ENCODE data around the gene SCYGR5.
"Not testable (repeated sequence)": the region's sequence is repeated elsewhere in the genome, so short reads cannot be mapped to it uniquely, and the experiment has no call there.

Gene SCYGR5

DNA sequence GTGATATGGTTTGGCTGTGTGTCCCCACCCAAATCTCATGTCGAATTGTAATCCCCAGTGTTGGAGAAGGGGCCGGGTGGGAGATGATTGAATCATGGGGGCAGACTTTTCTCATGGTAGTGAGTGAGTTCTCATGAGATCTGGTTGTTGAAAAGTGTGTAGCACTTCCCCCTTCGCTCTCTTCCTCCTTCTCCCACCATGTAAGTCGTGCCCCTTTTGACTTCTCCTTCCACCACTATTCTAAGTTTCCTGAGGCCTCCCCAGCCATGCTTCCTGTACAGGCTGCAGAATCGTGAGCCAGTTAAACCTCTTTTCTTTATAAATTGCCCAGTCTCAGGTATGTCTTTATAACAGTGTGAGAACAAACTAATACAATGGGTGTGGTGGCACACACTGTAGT is 7.0 kb downstream of the SCYGR5 start:
- not testable (repeated sequence) for DNase-seq (ENCODE audit: low read depth in 2 of 2)

DNA sequence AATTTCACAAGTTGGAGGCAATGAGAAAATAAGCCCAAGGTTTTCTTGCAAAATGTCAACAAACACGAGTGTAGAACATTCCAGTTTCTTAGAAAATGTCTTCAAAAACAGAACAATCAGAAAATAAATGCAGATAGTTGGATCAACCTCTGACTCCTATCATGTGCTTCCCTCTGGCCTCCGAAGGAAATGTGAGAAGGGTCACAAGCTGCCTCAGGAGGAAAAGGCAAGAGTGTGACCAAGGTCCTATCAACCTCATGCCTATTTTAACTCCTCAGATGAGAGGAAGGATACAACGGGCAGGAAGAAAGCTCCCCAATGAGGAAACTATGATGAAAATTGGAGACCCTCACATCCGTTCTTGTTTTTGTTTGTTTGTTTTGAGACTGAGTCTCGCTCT is 7.9 kb downstream of the SCYGR5 start:
- DNase-seq (ENCODE audit: low read depth in 2 of 2), result no peak

DNA sequence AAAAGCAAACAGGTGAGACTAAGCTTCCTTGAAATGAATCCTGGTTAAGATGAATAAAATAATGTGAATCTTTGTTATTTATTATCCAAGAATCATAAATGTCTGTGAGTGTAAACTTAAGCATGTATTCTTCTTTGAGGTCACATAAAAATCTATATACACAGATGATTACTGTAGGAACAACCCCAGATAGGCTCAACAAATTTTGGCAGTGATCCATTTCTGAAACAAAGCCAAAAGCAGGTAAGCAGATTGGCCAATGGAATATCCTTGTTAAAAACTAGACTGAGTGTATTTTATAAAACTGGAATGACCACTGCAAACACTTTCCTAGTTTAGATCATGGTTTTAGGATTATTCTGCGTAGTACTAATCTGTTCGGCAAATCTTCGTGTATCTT is 11.3 kb downstream of the SCYGR5 start:
- no peak for DNase-seq (ENCODE audit: low read depth in 2 of 2)

DNA sequence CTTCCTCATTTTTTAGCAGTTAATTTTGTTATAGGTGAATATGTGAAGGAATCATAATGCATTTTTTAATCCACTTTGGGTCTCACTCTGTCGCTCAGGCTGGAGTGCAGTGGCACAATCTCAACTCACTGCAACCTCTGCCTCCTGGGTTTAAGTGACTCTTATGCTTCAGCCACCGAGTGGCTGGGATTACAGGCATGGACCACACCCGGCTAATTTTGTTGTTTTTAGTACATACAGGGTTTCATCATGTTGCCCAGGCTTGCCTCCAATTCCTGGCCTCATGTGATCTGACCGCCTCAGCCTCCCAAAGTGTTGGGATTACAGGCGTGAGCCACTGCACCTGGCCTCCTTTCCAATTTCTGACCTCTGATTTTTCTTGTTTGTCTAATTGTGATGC is 17.7 kb downstream of the SCYGR5 start:
- no peak for DNase-seq (ENCODE audit: low read depth in 2 of 2)

DNA sequence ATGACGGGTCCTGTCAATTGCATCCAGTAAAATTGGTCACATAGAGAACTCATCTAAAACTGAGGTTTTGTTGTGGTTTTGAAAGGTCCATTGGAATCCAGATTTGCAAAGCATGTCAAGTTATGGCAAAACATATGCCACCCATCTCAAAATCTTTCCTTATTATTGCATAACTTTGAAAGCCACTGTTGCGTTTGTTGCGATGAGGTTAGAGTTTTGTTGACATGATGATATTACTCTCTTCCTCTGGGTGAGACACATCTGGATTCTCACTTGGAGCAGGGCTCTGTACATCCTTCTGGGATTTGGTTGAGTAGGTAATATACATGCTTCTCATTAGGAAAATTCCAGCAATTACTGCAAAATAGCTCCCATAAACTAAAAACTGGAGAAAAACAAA is 20.6 kb downstream of the SCYGR5 start:
- no peak for DNase-seq (ENCODE audit: low read depth in 2 of 2)

DNA sequence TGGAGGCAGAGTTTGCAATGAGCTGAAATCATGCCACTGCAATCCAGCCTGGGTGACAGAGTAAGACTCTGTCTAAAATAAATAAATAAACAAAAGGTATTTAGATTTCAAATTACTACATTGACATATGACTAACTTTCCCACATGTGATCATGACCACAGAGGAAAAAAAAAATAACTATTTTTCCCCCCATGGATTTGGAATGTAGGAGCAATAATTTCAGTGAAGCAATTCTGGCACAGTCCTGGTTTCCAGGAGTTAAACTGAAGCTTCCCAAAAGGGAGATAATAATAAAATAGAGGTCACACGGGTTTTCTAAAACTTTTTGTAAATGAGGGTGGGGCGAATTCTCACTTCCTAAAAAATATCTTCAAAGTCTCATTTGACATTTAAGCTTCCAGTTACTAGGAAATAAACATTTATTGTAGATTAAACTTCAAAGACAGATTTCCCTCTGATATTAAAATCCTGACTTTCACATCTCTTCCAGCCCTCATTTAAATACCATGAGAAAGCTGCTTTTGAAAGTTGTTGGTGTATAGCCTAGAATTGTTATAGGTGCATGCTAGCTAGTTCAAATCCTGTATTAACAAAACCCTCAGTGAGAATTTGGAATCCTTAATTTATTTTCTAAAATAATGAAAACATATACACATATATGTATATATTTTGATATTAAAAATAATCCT is 30.5 kb downstream of the SCYGR5 start:
- DNase-seq (ENCODE audit: low read depth in 2 of 2), result no peak

DNA sequence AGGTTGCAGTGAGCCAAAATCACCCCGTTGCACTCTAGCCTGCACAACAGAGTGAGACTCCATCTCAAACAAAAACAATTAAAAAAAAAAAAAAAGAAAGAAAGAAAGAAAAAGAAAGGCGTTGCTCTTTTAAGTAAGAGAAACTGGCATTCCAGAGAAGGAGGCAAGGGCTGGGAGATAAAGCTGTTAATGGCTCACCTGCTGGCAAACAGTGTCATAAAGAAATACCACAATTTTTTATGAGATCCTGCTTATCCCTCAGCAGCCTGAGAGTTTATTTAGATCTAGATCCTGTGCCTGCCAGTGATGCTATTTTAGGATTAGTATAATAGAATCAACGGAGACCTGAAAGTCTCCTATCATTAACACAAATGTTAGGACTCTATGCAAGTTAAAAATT is 35.0 kb downstream of the SCYGR5 start:
- no peak for DNase-seq (ENCODE audit: low read depth in 2 of 2)

DNA sequence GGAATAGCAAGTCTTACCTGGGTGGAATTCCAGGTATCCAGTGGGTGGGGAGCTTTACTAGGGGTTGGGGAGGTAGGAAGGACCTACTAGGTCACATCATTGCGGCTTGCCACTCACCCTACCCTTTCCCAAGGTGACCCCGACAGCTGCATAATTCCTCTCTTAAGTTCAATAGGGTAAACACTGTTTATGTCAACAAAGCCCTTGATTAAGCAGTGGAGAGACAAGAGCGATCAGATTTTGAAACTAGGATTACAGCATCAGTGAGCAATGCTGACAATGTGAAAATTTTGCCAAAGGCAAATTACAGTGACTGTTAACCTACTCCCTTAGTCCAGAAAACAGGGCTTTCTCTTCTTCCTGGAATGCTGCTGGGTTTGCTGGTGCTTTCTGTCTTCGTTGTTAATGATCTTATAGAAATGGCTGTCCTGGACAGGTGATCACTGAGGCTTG is 36.7 kb downstream of the SCYGR5 start:
- no peak for DNase-seq (ENCODE audit: low read depth in 2 of 2)

DNA sequence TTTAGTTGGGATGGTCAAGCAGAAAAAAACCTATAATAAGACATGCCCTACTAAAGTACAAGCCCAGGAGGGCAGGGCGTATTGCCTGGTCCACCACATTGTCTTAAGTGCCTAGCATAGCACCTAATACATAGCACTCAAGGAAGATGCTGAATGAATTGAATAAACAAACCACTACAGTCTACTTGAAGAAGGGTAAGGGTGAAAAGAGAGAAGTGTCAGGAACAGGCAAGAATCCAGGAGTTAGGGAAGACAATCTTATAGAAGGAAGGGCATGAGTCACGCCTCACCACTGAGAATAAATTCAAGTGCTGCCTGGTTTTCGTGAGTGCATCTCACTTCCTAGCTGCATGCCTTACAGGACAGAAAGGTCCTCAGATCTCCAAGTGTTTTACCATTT is 37.4 kb downstream of the SCYGR5 start:
- DNase-seq (ENCODE audit: low read depth in 2 of 2), result no peak

DNA sequence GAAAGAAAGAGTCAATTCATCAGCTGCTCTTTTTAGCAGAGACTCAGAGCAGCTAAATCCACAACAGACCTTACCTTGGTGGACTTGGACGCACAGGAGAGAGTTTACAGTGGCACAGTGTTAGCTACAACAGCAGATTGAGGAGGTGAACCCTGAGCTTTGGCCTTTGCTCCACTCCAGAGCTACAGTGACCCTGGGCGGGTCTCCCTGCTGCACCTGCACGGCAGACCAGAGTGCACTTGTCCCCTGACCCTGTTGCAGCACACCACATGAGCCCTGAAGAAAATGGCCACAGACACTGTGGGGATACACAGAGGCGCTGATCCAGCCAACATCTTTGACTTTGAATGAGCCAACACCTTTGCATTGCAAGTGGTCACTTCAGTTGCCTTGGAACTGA is 40.3 kb downstream of the SCYGR5 start:
- DNase-seq (ENCODE audit: low read depth in 2 of 2), result no peak

DNA sequence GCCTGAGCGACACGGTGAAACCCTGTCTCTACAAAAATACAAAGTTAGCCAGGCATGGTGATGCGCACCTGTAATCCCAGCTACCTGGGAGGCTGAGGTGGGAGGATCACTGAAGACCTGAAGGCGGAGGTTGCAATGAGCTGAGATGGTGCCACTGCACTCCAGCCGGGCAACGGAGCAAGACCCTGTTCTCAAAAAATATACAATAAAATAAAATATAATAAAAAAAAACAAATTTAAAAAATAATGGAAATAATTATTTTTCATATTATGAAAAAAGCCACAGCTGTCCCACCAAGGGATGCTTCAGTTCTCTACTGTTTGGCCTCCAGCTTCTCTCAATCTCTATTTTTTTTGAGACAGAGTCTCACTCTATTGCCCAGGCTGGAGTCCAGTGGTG is 40.8 kb downstream of the SCYGR5 start:
- no peak for DNase-seq (ENCODE audit: low read depth in 2 of 2)

DNA sequence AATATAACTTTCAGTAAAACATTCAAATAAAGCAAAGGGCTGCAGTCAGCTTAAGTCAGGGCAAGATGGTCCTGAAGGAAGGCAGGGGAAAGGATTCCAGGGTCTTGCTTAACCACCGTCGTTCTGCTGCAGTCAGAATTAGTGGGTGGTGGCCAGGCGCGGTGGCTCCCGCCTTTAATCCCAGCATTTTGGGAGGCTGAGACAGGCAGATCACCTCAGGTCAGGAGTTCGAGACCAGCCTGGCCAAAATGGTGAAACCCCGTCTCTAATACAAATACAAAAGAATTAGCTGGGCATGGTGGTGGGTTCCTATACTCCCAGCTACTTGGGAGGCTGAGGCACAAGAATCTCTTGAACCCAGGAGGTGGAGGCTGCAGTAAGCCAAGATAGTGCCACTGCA is 44.4 kb downstream of the SCYGR5 start:
- DNase-seq (ENCODE audit: low read depth in 2 of 2), result no peak

DNA sequence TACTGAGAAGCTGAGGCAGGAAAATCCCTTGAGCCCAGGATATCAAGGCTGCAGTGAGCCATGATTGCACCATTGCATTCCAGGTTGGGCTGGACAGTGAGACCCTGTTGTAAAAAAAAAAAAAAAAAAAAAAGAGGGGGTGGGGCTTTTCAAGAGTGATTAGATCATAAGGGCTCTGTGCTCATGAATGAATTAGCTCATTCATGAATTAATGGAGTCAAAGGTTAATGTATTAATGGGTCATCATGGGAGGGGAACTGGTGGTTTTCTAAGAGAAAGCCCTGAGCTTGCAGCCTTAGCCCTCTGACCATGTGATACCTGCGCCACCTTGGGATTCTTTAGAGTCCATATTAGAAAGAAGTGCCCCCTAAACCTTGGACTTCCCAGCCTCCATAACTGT is 46.7 kb downstream of the SCYGR5 start:
- DNase-seq (ENCODE audit: low read depth in 2 of 2), result no peak

DNA sequence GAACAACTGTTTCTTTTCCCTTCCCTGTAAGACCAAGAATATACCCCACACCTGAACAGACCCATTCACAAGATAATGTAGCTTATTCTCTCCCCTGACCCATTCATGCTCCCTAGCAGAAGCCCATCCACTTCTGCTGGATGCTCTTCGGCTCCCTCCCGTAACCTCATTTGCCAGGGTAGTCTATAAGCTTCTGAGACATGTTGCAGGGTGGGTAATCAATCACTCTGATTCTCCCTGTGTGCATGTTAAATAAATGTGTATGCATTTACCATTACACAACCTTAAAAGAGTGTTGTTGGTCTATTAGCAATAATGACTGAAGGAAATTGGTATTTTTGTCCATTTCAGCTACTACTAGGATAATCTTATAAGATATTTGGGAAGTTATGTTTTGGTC is 49.9 kb downstream of the SCYGR5 start:
- no peak for DNase-seq (ENCODE audit: low read depth in 2 of 2)

Measured in stimulated activated CD4-positive, alpha-beta T cell treated with anti-CD3 and anti-CD28 coated beads, Interleukin-12 subunit alpha, Interleukin-12 subunit beta, amount 100 ng/mL, for 24 hours (primary cell).